Fibroblast of skin of abdomen (primary cell): ENCODE measurements around the gene AKR1B15.
"Not testable (repeated sequence)": the region's sequence is repeated elsewhere in the genome, so short reads cannot be mapped to it uniquely, and the experiment has no call there.

ENCODE experiments used
- DNase-seq: peaks from one replicate; pipeline ENCODE4 v3.0.0-alpha.2; 2013

AKR1B15 gene

DNA sequence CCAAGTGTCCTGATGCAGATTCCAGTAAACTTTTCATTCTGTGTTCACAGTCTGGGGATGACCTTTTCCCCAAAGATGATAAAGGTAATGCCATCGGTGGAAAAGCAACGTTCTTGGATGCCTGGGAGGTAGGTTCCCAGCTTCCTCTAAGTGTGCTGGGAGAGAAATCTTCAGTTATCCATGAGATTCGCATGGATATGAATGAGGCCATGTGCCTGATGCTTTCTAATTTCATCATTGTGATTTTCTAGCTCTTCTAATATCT is 16.0 kb upstream of the AKR1B15 start:
- DNase-seq, result no peak

DNA sequence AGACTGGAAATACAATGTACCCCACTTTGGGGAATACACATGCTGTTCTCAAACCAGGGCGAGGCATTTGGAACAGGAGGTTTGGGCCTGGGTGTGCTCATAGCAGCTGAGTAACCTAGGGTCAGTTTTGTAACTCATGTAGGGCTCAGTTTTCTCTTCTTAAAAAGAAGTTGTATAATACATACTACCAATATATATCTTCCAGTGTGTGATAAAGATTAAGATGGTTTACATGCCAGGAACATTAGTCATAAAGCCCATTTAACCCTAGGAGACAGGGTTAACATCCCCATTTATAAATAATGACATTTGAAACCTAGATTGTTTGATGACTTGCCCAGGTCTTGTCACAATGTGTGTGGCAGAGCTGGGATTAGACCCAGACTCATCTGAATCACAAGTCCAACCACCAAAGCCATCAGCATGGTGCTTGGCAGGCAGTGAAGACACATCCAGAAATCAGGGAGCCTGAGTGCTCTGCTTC is 15.6 kb upstream of the AKR1B15 start:
- DNase-seq, result peak; percentile 39

DNA sequence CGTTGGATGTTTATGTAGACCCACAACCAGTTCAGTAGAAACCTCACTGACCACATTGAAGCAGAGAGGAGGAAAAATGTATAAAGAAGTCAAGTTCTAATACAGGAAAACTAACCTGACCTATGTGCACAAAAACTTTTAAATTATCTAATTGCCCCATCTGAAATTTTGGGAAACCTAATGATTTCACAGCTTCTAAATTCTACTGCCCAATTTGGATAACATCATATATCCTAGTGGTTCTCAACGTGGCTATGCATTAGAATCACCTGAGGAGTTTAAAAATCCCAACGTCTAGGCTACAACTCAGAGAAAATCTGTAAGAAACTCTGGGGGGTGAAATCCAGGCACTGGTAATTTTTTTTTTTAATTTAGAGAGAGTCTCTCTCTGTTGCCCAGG is 14.3 kb upstream of the AKR1B15 start:
- no peak for DNase-seq

DNA sequence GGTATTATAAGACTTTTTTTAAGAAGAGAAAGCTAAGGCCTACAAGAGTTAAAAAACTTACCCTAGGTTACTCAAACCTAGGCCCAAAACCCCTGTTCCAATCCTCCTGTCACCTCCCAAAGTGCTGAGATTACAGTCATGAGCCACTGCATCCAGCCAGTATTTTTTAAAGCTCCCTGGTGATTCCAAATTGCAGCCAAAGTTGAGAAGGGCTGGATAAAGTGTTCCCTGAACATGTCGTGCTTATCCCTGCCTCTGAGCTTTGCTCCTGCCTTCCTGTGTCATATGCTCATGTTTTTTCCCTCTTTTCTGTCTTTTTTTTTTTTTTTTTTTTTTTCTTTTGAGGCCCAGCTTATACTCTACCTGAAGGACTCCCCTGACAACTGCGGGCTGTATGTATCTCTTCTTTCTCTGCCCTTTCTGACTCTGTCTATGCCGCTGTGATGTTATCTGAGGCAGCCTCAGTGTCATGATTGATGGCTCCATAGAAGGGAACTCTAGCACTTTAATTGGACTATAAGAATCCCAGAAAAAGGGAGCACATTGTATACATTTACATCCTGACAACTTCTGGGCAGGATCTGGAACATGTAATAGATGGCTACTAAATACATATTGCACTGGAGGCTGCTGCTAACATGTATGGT is 13.5 kb upstream of the AKR1B15 start:
- DNase-seq, result no peak

DNA sequence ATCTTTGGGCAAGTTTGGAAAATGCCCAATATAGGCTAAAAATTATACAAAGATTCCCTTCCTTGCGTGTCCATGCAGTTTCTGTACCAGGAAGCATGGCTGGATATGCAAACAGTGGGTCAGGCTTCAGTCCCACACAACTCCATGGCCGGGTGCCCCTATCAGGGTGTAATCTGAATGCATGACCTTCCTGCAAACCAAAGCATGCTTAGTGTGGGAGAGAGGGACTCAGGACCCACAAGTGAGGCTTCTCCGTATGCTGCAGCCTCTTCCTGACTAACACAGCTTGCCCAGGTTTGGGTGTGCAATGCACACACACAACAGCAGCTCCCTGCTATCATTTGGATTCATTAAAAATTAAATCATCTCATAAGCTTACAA is 13.0 kb upstream of the AKR1B15 start:
- no peak for DNase-seq

DNA sequence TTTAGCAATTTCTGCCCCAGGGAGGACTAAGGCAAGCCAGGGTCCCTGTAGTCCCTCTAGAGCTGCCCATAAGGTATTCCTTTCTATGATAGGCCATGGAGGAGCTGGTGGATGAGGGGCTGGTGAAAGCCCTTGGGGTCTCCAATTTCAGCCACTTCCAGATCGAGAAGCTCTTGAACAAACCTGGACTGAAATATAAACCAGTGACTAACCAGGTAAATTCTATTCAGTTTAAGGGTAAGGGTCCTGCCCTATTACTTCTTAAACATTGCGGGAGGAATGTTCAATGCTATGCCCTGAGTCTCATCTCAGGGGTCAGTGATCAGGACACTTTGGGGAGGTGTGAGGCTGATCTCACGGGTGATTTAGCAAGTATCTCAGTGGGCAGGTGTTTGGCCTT is 12.4 kb upstream of the AKR1B15 start:
- DNase-seq, result not testable (repeated sequence)

DNA sequence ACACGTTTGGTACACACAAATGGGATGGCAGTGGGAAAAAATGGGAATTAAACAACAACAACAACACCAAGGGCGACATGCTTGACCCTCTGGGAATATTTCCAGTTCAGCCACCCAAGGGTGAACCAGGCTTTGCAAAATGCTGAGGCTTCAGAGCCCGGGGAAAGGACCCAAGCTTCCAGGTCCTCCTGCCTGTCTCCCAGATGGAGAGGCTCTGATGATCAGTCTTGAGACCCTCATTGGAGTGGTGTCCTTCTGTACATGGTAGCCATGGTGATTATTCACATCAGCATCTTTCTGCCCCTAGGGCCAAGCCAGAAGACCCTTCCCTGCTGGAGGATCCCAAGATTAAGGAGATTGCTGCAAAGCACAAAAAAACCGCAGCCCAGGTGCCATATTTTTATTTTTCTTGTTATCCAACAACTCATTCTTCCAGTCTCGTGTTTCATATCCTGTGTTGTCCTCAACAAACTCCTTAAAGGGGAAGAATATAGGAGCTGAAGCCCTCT is 11.6 kb upstream of the AKR1B15 start:
- not testable (repeated sequence) for DNase-seq

DNA sequence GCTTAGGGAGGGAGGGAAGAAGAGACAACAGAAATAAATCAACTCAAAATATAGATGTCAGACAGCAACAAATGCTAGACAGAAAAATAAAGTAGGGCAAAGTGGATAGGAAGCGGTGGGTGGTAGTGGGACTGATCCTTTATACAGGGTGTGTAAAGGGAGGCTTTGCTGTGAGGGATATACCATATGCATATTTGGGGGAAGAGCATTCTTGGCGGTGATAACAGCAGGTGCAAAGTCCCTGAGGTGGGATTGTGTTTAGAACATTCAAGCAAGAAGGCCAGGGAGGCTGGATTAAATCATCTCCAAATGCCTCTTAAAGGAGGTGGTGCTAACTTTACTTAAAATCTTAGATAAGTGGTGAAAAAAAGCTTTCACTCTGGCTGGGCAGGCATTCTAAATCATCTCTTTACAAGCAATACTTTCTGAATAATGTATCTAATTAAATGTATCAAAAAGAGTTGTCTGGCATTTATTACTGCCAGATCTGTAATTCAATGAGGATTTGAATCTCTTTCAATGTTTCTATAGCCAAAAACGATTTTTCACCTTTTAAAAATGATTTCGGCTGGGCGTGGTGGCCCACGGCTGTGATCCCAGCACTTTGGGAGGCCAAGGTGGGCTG is 9.4 kb upstream of the AKR1B15 start:
- DNase-seq, result no peak

DNA sequence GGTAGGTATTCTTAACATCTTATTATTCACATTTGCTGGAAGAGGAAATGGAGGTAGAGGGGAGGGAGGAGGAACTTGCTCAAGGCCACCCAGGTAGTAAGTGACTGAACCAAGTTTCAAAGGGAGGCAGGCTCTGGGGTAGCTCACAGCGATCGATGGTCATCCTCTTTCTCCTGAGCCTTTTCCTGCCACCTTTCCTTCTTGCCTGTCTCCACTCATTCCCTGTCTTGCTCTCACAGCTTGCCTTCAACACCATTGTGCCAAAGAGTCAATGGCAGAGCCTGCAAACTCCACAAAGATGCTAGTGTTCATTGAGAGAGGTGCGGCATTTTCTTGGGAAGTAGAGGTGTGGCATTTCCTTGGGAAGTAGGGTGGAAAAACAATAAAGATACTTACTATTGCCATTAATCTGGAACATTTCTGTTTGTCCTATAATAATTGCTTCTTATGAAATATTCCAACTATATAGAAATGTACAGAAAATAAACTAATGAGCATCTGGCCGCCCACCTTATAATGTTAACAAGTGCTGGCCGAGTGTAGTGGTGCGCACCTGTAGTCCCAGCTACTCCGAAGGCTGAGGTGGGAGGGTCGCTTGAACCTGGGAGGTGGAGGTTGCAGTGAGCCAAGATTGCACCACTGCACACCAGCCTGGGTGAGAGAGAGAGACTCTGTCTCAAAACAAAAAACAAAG is 7.3 kb upstream of the AKR1B15 start:
- not testable (repeated sequence) for DNase-seq

DNA sequence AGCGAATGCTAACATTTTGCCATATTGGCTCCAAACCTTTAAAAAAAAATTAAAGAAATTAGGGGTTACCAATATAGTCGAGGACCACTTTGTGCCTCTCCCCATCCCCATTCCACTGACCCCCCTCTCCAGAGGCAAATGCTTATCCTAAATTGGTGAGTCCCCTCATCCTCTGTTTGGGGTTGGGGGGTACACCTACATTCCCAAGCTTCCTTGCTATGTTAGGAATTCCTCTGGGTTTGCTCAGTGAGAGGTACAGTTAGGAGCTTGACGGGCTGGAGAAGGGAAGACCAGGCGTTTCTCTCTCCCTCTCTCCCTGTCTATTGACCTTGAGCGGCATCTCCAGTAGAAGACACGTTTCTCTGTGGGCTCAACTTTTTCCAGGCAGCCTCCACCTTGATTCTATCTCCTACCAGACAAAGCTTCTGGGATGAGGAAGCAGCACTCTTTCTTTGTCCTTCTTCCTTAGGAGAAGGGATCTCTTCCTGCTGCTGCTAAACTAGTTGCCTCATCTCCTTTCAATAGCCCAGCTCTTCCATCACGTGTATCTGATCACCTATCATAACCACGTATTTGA is 6.6 kb upstream of the AKR1B15 start:
- no peak for DNase-seq

DNA sequence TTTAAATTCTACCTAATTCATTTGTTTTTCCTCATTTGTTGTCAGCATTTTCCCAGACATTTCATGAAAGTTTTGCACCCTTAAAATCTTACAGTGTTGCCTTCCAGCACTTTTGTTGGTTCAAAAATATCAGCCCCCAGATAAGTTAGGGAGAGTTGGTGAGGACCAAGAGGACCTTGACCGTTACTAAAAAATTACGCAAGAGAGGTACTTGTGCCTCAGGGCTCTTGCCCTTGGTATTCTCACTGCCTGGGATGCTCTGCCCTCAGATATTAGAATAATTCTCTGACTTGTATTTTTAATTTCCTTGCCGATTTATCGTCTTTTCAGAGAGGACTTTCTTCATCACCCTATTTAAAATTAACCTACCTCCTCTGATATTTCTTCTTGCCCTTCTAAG is 3.5 kb upstream of the AKR1B15 start:
- no peak for DNase-seq

DNA sequence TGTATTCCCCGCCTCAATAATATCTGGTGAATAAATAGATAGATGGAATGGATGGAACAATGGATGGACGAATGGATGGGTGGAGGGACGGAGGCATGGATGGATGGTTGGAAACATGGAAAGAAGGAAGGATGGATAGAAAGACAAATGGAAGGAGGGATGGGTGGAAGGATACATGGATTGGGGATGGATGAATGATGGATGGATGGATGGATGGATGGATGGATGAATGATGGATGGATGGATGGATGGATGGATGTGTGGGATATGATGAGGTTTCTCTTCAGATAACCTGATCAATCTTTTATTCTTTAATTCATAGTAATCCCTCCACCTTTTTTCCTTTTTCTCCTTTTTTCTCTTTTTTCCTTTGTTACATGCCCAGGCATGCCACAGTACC is 3.0 kb upstream of the AKR1B15 start:
- DNase-seq, result no peak

DNA sequence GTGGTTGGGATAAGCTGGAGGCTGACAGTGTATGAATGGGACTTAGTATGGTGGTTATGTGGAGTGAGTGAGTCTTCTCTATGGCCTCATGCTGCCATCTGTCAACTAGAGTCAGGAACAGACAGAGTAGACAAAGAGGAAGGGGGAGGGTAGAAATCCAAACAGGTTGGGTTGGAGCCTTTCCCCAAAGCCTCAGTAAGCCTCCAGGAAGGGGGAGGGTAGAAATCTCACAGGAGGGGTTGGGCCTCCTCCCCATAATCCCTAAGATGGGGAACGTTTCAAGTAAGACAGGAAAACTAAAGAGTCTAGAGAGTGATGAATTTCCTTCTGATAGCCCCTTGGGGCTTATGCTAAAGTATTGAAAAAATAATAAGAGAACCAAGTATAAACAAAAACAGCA is 2.0 kb upstream of the AKR1B15 start:
- DNase-seq, result no peak

DNA sequence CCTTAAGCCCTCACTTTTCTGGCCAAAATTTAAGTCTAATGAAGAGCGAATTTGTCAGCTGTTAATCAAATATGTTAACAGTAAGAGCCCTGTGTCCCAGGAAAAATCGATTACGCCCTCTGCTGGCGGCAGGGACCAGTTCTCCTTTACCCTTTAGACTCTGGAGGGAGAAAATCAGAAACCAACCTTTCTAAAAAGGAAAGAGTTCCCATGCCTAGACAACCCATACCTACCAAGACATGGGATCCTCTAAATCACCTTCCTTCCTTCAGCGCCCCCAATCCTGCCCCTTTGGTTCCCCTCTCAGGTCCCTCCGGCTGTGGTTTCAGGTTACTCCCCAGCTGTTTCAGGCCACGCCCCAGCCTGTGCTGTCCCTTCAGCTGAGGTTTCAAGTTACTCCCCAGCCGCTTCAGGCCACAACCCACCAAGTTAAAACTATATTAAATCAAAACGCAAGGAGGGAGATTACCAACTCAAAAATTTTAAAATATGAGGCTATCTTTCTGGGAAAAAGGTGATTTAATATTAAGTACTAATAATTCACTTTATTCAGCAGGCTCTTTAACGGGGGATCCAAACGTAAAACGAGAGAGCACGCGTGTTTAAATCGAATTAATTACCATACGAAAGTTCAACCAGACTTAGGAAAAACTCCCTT is 1.4 kb upstream of the AKR1B15 start:
- DNase-seq, result peak; percentile 59

DNA sequence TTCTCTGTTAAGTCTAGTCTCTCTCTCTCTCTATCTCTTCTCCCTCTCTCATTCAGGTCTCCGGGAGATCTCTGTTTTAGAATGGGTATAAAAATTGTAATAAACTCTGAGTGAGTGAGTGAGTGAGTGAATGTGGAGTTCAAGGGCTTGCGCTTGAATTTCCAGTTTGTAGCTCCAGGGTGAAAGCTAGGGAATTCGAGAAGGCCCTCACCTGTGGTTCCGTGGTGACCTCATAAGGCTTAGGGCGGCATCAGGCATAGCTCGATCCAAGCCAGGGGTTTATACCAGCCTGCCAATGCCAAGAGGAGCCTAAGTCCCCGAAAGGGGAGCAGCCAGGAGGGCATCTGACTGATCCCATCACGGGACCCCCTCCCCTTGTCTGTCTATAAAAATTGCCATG is 456 bp downstream of the AKR1B15 start:
- no peak for DNase-seq

DNA sequence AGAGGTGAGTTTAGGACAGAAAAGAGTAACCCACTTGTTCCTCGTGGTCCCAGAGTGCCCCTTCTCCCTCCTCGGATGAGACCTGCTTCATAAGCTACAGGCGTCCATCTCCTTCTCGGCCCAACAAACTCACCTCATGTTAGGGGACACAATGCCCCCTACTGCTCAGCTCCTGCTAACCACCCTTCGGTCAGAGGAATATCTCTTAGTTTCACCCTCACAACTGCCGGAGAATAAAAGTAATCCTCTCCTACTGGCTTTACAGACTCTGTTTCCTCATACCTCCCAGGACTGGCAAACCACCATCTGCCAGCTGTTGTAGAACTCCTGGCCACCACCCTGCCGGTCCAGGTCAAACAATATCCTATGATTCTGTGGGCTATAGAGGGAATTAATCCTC is 3.2 kb downstream of the AKR1B15 start:
- no peak for DNase-seq

DNA sequence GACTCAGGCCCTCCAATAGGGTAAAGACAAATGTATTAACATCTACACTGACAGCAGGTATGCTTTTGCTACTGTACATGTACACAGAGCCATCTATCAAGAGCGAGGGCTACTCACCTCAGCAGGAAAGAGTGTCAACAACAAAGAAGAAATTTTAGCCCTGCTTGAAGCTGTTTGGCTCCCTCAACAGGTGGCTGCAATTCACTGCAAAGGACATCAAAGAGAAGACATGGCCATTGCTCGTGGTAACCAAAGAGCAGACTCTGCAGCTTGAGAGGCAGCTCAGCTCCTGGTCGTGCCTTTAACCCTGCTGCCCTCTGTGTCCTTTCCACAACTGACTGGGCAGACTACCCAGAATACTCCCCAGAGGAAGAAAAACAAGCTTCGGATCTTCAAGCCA is 5.1 kb downstream of the AKR1B15 start:
- no peak for DNase-seq

DNA sequence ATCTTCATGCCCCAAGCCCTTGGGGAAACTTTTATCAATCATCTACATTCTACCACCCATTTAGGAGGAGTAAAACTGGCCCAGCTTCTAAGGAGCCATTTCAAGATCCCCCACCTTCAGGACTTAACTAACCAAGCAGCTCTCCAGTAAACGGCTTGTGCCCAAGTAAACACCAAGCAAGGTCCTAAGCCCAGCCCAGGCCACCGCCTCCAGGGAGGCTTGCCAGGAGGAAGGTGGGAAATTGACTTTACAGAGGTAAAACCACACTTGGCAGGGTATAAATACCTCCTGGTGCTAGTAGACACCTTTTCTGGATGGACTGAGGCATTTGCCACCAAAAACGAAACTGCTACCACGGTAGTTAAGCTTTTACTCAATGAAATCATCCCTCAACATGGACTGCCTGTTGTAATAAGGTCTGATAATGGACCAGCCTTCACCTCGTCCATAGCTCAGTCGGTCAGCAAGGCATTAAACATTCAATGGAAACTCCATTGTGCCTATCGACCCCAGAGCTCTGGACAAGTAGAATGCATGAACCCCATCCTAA is 5.6 kb downstream of the AKR1B15 start:
- DNase-seq, result no peak

DNA sequence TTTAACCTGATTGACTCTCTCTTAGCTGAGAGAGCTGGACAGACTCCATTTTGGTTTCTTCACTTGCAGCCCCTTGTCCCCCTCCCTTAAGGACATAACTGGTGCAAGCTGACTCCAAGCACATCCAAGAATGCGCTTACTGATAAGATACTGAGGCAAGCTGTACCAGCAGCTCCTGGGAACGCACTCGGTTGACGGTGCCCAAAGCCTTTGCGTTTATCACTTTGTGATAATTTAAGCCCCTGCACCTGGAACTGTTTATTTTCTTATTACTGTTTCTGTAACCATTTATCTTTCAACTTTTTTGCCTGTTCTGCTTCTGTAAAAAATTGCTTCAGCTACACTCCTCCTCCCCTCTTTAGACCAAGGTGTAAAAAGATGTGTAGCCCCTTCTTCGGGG is 8.5 kb downstream of the AKR1B15 start:
- DNase-seq, result no peak

DNA sequence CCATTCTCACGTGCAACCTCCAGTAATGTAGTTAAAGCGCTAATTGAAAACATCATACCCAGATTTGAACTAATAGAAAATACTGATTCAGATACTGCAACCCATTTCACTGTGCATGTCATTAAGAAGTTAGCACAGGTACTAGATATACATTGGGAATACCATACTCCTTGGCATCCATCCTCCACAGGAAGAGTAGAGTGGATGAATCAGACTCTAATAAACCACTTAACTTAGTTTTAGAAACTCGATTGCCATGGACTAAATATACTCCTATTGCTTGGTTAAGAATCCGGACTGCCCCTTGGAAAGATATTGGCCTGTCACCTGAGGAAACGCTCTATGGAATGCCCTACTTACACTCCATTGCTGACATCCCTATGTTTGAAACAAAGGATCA is 9.5 kb downstream of the AKR1B15 start:
- DNase-seq, result no peak

DNA sequence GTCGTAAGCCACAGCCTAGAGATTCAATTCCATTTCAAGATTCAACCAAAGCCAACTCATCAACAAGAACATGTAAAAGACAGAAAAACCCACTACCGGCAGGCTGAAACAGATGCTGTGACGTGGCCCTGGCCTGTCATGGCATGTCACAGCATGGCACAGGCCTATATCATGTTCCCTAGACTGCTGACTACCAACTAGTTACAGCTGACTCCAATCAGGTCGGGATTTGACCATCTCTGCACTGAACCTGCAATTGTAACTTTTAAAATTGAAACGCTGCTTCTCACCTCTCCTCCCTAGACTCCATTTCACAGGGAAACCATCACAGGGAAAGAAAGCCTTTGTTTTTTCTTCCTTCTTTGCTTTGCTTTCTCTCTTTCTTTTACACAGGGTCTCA is 12.7 kb downstream of the AKR1B15 start:
- not testable (repeated sequence) for DNase-seq

DNA sequence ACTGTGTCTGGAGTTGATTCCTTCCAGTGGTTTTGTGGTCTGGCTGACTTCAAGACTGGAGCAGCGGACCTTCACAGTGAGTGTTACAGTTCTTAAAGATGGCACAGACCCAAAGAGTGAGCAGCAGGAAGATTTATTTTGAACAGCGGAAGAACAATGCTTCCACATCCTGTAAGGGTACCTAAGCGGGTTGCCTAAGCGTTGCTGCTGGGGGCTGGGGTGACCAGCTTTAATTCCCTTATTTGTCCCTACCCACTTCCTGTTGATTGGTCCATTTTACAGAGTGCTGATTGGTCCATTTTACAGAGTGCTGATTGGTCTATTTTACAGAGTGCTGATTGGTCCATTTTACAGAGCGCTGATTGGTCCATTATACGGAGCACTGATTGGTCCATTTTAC is 13.2 kb downstream of the AKR1B15 start:
- peak; percentile 91 for DNase-seq

DNA sequence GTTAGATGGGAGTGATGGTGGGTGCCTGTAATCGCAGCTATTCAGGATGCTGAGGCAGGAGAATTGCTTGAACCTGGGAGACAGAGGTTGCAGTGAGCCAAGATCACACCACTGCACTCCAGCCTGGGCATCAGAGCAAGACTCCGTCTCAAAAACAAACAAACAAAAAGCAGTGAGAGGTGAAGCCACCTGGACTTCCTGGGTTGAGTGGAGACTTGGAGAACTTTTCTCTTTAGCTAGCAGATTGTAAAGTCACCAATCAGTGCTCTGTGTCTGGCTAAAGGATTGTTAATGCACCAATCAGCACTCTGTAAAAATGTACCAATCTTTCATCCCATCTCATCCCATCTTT is 14.5 kb downstream of the AKR1B15 start:
- DNase-seq, result not testable (repeated sequence)
